GM20000 (cell line): ENCODE measurements around the gene GPX7.
A peak's percentile ranks its signal among the peaks of the same experiment; 100 is the strongest.

Experiments used
- DNase-seq: peaks from one replicate; pipeline ENCODE4 v3.0.0; 2012; ENCODE audit warnings: low spot score
- CTCF ChIP-seq: IDR thresholded peaks from 2 replicates; pipeline ENCODE4 v1.5.1; 2012; ENCODE audit warnings: mild to moderate bottlenecking, control low read depth; ENCODE audit errors: extremely low read depth, missing control alignments

Gene GPX7

DNA sequence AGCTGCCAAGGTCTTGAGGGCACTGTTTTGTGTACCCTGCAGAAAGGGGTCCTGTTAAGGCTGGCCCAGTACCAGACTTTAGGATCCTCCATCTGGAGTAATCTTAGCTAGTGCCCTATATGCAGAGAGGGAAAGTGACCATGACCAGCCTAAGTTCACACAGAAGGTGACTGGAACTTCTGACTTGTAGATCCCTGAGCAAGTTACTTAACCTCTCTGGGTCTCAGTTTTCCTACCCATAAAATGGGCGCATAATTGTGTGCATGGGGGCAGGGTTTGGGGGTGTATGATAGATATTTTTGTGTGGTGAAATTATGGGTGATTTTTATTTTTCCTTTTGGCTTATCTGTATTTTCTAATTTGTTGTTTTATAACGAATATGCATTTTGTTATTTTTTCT, 27.5 kb downstream of the GPX7 start:
- TF ChIP-seq CTCF = no peak

GRCh38 chr1:52631759-52632331, 29.7 kb downstream of the GPX7 start:
- no peak for TF ChIP-seq CTCF
- DNase-seq = no peak

More for the DNA sequence above, 27.5 kb downstream of the GPX7 start:
- no peak for DNase-seq

DNA sequence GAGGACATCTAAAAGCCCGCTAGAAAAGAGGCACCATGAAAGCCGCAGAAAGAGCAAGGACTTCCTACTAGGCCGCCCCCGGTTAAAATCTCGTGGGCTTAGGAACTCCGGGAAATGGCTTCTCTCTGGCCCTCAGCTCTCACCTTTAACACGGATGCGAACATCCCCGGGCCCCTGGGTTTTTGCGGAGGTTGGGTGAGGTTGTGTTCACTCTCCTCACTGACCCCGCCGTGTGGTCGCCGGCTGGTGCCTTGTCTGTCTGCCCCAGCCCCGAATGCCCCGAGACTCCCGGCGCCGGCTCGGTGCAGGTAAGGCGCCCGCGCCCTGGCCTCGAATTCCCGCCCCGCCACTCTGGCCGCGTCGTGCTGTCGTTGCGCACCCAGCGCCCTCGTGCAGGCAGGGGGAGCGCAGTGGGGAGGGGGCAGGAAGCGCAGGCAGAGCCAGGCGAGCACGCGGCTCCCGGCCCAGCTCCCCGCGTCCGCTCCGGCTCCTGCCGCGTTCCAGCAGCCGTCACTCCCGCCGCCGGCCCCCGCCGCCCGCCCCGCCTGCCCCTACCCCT, 30.6 kb downstream of the GPX7 start, which contains the start of gene SHISAL2A:
TSS of gene SHISAL2A (plus strand) at position 437 of the 559 bp plus-strand sequence. CDS start 326 bp downstream, outside the sequence.
- peak; percentile 65 for DNase-seq
- no peak for TF ChIP-seq CTCF

GRCh38 chr1:52633291-52633754, 31.2 kb downstream of the GPX7 start:
- TF ChIP-seq CTCF = no peak
- no peak for DNase-seq

- no peak for DNase-seq
- no peak for TF ChIP-seq CTCF
These were observed 31.9 kb downstream of the GPX7 start for GRCh38 chr1:52634111-52634510.

DNA sequence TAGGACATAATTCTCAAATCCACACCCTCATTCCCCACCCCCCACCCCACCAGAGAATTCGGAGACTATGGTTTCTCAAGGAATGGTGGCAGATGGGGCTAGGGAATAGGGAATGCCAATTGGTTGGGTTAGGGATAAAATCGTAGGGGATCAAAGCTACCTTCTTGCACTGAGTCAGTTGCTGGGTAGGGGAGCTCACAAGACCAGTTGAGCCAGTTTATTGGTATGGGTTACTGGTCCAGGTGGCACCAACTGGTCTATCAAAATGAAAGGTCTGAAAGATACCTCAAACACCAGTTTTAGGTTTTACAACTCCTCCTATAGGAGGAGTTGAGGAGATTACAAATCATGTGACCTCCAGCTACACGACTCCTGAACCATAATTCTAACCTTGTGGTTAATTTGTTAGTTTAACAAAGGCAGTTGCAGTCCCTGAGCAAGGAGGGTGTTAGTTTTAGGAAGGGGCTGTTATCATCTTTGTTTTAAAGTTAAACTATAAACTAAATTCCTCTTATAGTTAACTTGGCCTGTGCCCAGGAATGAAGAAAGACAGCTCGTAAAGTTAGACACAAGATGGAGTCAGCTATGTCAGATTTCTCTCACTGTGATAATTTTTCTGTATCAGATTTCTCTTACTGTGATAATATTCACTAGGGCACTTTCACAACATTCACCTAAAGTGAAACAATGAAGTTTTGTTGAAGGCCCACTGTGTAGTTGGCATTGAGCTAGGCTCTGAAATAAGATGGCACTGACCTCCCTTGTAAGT, 33.3 kb downstream of the GPX7 start:
- no peak for DNase-seq

More for the DNA sequence above, 33.3 kb downstream of the GPX7 start:
- TF ChIP-seq CTCF = no peak
